SK-N-SH (cell line): Measurements from ENCODE around the gene ESRRG. TPM values are rescaled to one million over a fixed set of nuclear protein-coding genes. Genes with fewer than 3 reads are reported as not detected.
A peak's percentile ranks its signal among the peaks of the same experiment; 100 is the strongest.

Source experiments
- CTCF ChIA-PET: fragments of 300-600, 350-600 bp; formaldehyde crosslinking; extraction: SDS; loops from one replicate; lab custom pipeline; 2021; lab: Yijun Ruan, JAX
- POLR2A ChIA-PET: fragments of 350-600 bp; sonication (Branson Sonifier 250); formaldehyde crosslinking; extraction: SDS; loops from one replicate; lab custom pipeline; 2020; ENCODE audit warnings: antibody characterized with exemption, inconsistent platforms; lab: Yijun Ruan, JAX
- DNase-seq: peaks from one replicate; pipeline ENCODE4 v3.0.0; 2012
- H2AFZ ChIP-seq: fragments of 200-600 bp; sonication (generic); 2 replicates; pipeline ENCODE4 v1.8.1; 2016; ENCODE audit warnings: antibody characterized with exemption, mild to moderate bottlenecking, low read depth
- H3F3A ChIP-seq: fragments of 200-600 bp; sonication (generic); replicated peaks from 2 replicates; pipeline ENCODE3; 2016; ENCODE audit warnings: antibody characterized with exemption, mild to moderate bottlenecking; ENCODE audit not compliant: insufficient read depth
- H3K27ac ChIP-seq, 2 experiments: fragments of 200-500 bp in 1 of 2; fragments of 200-600 bp in 1 of 2; sonication (Bioruptor generic) in 1 of 2; sonication (generic), shearing (Covaris generic) in 1 of 2; 2 replicates each; pipeline versions ENCODE4 v1.5.1 to v1.6.1; 2014 to 2016; ENCODE audit warnings: low read depth in 2 of 2, inconsistent platforms in 1 of 2, low read length in 1 of 2, mild to moderate bottlenecking in 1 of 2, mixed read lengths in 1 of 2
- H3K27me3 ChIP-seq: fragments of 200-600 bp; sonication (generic), shearing (Covaris generic); 2 replicates; pipeline ENCODE4 v1.6.1; 2016; ENCODE audit warnings: mixed run types; ENCODE audit not compliant: insufficient read depth
- H3K36me3 ChIP-seq, 2 experiments: fragments of 200-500 bp in 1 of 2; fragments of 200-600 bp in 1 of 2; sonication (Bioruptor generic) in 1 of 2; sonication (generic) in 1 of 2; replicated peaks in 1 of 2; 2 replicates each; pipeline versions ENCODE3 to v1.5.1; 2014 to 2016; ENCODE audit warnings: low read length in 1 of 2, mild to moderate bottlenecking in 1 of 2; ENCODE audit not compliant: insufficient read depth in 2 of 2, control insufficient read depth in 1 of 2
- H3K4me1 ChIP-seq, 2 experiments: fragments of 200-500 bp in 1 of 2; fragments of 200-600 bp in 1 of 2; sonication (Bioruptor generic) in 1 of 2; sonication (generic), shearing (Covaris generic) in 1 of 2; 2 replicates each; pipeline versions ENCODE4 v1.5.1 to v1.6.1; 2014 to 2016; ENCODE audit warnings: low read depth in 1 of 2, low read length in 1 of 2, mixed run types in 1 of 2; ENCODE audit not compliant: insufficient read depth in 2 of 2, control insufficient read depth in 1 of 2
- H3K4me2 ChIP-seq: fragments of 200-600 bp; sonication (generic), shearing (Covaris generic); 2 replicates; pipeline ENCODE4 v1.6.1; 2017; ENCODE audit warnings: mixed run types
- H3K4me3 ChIP-seq, 2 experiments: fragments of 200-500 bp in 1 of 2; fragments of 200-600 bp in 1 of 2; sonication (Bioruptor generic) in 1 of 2; sonication (generic), shearing (Covaris generic) in 1 of 2; 2 replicates each; pipeline versions ENCODE4 v1.5.1 to v1.8.1; 2014 to 2016; ENCODE audit warnings: low read depth in 2 of 2, inconsistent platforms in 1 of 2, low read length in 1 of 2, mild to moderate bottlenecking in 1 of 2, mixed read lengths in 1 of 2, moderate library complexity in 1 of 2
- H3K79me2 ChIP-seq: fragments of 200-600 bp; sonication (generic); 2 replicates; pipeline ENCODE4 v1.8.1; 2017; ENCODE audit warnings: mild to moderate bottlenecking; ENCODE audit not compliant: insufficient read depth
- H3K9ac ChIP-seq: fragments of 200-600 bp; sonication (generic); 2 replicates; pipeline ENCODE4 v1.6.1; 2017; ENCODE audit warnings: mixed run types
- H3K9me2 ChIP-seq: fragments of 200-600 bp; sonication (generic); 2 replicates; pipeline ENCODE4 v1.6.1; 2017; ENCODE audit warnings: mixed run types
- H3K9me3 ChIP-seq: fragments of 200-600 bp; sonication (generic); 2 replicates; pipeline ENCODE4 v1.6.1; 2017; ENCODE audit warnings: mixed run types, mild to moderate bottlenecking, moderate library complexity
- H4K20me1 ChIP-seq: fragments of 200-600 bp; sonication (generic); 2 replicates; pipeline ENCODE4 v1.6.1; 2017; ENCODE audit warnings: mild to moderate bottlenecking, mixed run types; ENCODE audit not compliant: insufficient read depth
- CHD2 ChIP-seq: fragments of 150-350 bp; IDR thresholded peaks from 2 replicates; pipeline ENCODE4 v1.6.1; 2018; ENCODE audit warnings: low read length; ENCODE audit not compliant: partially characterized antibody
- EP300 ChIP-seq, 2 experiments: IDR thresholded peaks; 2 replicates each; pipeline versions ENCODE4 v1.4.0 to v1.6.1; 2012; ENCODE audit warnings: borderline replicate concordance in 1 of 2, low read depth in 1 of 2, low read length in 1 of 2
- EZH2phosphoT487 ChIP-seq: fragments of 200-600 bp; sonication (generic); IDR thresholded peaks from 2 replicates; pipeline ENCODE4 v1.6.1; 2017; ENCODE audit warnings: low read depth, mixed run types, mild to moderate bottlenecking, antibody characterized with exemption, moderate library complexity, borderline replicate concordance
- FOSL2 ChIP-seq: IDR thresholded peaks from 2 replicates; pipeline ENCODE4 v1.4.0; 2012; ENCODE audit warnings: low read depth, mild to moderate bottlenecking, moderate library complexity, borderline replicate concordance
- FOXJ3 ChIP-seq: sonication (generic); formaldehyde crosslinking; IDR thresholded peaks from 2 replicates; pipeline ENCODE4 v1.5.1; 2020; ENCODE audit warnings: mild to moderate bottlenecking, missing genetic modification reagents
- FOXM1 ChIP-seq: IDR thresholded peaks from 2 replicates; pipeline ENCODE4 v1.4.0; 2012; ENCODE audit warnings: low read depth, mild to moderate bottlenecking
- GABPA ChIP-seq: IDR thresholded peaks from 2 replicates; pipeline ENCODE4 v1.4.0; 2012; ENCODE audit warnings: low read depth, mild to moderate bottlenecking
- GATA2 ChIP-seq: sonication (generic); formaldehyde crosslinking; IDR thresholded peaks from 2 replicates; pipeline ENCODE4 v1.5.0; 2020; ENCODE audit warnings: mild to moderate bottlenecking, missing genetic modification reagents
- JUND ChIP-seq: IDR thresholded peaks from 2 replicates; pipeline ENCODE4 v1.4.0; 2012
- MEF2A ChIP-seq: IDR thresholded peaks from 2 replicates; pipeline ENCODE4 v1.4.0; 2012; ENCODE audit warnings: low read depth, borderline replicate concordance
- MXI1 ChIP-seq: IDR thresholded peaks from 2 replicates; pipeline ENCODE4 v1.6.1; 2012; ENCODE audit warnings: mild to moderate bottlenecking, low read depth, low read length, improper control_type of control experiment
- NFIC ChIP-seq: IDR thresholded peaks from 2 replicates; pipeline ENCODE4 v1.4.0; 2012; ENCODE audit warnings: borderline replicate concordance
- RAD21 ChIP-seq: IDR thresholded peaks from 2 replicates; pipeline ENCODE4 v1.6.1; 2012; ENCODE audit warnings: mild to moderate bottlenecking, low read length
- RXRA ChIP-seq: IDR thresholded peaks from 2 replicates; pipeline ENCODE4 v1.4.0; 2012; ENCODE audit warnings: low read depth, mild to moderate bottlenecking, borderline replicate concordance
- SIN3A ChIP-seq: IDR thresholded peaks from 2 replicates; pipeline ENCODE4 v1.6.1; 2012; ENCODE audit warnings: low read depth, mild to moderate bottlenecking, low read length, moderate library complexity, borderline replicate concordance
- SMC3 ChIP-seq: IDR thresholded peaks from 2 replicates; pipeline ENCODE4 v1.6.1; 2012; ENCODE audit warnings: low read depth, low read length, improper control_type of control experiment
- TAF1 ChIP-seq: IDR thresholded peaks from 2 replicates; pipeline ENCODE4 v1.6.1; 2012; ENCODE audit warnings: low read depth, mild to moderate bottlenecking, low read length, moderate library complexity, borderline replicate concordance
- TCF12 ChIP-seq: IDR thresholded peaks from 2 replicates; pipeline ENCODE4 v1.4.0; 2012
- TEAD4 ChIP-seq: IDR thresholded peaks from 2 replicates; pipeline ENCODE4 v1.4.0; 2012; ENCODE audit warnings: mild to moderate bottlenecking, borderline replicate concordance; ENCODE audit not compliant: insufficient read depth
- YY1 ChIP-seq: IDR thresholded peaks from 2 replicates; pipeline ENCODE4 v1.4.0; 2012; ENCODE audit warnings: low read depth, mild to moderate bottlenecking
- WGBS: methylation state at CpG from one replicate; pipeline ENCODE4 v1.1.6; 2017; ENCODE audit warnings: low lambda C conversion rate; 5-methylcytosine and 5-hydroxymethylcytosine counted together
- polyA plus RNA-seq, 3 experiments: library from polyadenylated mRNA; depleted of rRNA; stranded (reverse); fragments of >200 nt; gene quantifications; 2 replicates each; pipeline ENCODE4 v1.2.3, GENCODE V29; 2012
- TF ChIP-seq, protein P1 (sequence below): IDR thresholded peaks from 2 replicates; pipeline ENCODE4 v1.6.1; 2012; ENCODE audit warnings: mild to moderate bottlenecking, low read depth, low read length, moderate library complexity
- TF ChIP-seq, protein P2 (sequence below): IDR thresholded peaks from 2 replicates; pipeline ENCODE4; 2012

The ESRRG gene
- polyA plus RNA-seq, 1 of the 3 experiments (the other 2 are of a cell fraction): 0.26 TPM

DNA sequence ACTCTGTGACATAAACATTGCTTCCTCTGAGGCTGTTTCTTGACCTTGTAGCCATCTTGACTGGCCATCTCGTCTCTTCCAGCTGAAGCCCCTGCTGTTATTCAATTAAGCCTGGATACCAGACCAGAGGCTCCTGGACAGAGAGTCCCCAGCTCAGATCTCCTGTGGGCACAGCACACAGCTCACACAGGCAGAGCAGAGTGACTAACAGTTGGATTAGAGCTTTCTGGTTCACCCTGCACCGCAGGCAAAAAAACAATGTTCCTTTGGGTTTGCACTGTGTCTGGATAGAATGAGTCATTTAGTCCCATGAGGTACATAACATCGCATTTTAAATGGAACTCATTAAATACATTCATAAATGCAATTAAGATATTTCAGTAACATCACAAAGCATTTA, 266.5 kb downstream of the ESRRG start:
- 1% methylated on average over 3 of the region's 3 CpGs for WGBS
- Histone ChIP-seq H2AFZ (peak overlapping the region; percentile 76), H3K9me3 (no peaks in the 10 kb centered on the region), H3F3A (peaks cover 19% of the 10 kb centered on the region), H3K27me3 (no peaks in the 10 kb centered on the region), H3K4me3 (no peak overlapping the region), H3K9me2 (no peaks in the 10 kb centered on the region), H4K20me1 (no peaks in the 10 kb centered on the region), H3K36me3 (no peaks in the 10 kb centered on the region), H3K9ac (no peak overlapping the region), H3K4me1 (peaks cover 10 to 18% of the 10 kb centered on the region in 2 experiments; a peak in 3 of 4 replicates), H3K79me2 (no peaks in the 10 kb centered on the region), H3K27ac (peak overlapping the region; percentile 52 to 93), H3K4me2 (peak overlapping the region; percentile 57)
- CTCF ChIA-PET: interaction anchor here (0.9 to 1.7 kb wide), 5 partner anchors 66 to 254 kb away, joined by 3 read pairs; no protein-coding TSS in a partner anchor
- peak; percentile 78 for DNase-seq
- TF ChIP-seq TCF12 (peak; percentile 67), NFIC (peak; percentile 44; the same call in 1 of the 2 replicates), GABPA (no peak), TAF1 (no peak), CHD2 (no peak), JUND (peak; percentile 67), EZH2phosphoT487 (no peak), FOXJ3 (CRISPR knock-in tag) (peak; percentile 72; the same call in 1 of the 2 replicates), TEAD4 (0 out of 2 replicates have a peak, but pooled peaks have one; percentile 43), FOSL2 (peak; percentile 69; the same call in 1 of the 2 replicates), MXI1 (no peak), MEF2A (no peak), GATA2 (no peak; the same call in 1 of the 2 replicates), RXRA (no peak), SMC3 (no peak), EP300 (IDR thresholded peaks at IDR 0.05; ENCODE audit: borderline replicate concordance in 1 of 2, low read depth in 1 of 2, low read length in 1 of 2) (peak in 1 of 2 experiments; percentile 85; a peak in 3 of 4 replicates), RAD21 (peak; percentile 23; the same call in 1 of the 2 replicates), YY1 (no peak), FOXM1 (0 out of 2 replicates have a peak, but pooled peaks have one; percentile 30), SIN3A (no peak)
- TF ChIP-seq, protein P1, sequence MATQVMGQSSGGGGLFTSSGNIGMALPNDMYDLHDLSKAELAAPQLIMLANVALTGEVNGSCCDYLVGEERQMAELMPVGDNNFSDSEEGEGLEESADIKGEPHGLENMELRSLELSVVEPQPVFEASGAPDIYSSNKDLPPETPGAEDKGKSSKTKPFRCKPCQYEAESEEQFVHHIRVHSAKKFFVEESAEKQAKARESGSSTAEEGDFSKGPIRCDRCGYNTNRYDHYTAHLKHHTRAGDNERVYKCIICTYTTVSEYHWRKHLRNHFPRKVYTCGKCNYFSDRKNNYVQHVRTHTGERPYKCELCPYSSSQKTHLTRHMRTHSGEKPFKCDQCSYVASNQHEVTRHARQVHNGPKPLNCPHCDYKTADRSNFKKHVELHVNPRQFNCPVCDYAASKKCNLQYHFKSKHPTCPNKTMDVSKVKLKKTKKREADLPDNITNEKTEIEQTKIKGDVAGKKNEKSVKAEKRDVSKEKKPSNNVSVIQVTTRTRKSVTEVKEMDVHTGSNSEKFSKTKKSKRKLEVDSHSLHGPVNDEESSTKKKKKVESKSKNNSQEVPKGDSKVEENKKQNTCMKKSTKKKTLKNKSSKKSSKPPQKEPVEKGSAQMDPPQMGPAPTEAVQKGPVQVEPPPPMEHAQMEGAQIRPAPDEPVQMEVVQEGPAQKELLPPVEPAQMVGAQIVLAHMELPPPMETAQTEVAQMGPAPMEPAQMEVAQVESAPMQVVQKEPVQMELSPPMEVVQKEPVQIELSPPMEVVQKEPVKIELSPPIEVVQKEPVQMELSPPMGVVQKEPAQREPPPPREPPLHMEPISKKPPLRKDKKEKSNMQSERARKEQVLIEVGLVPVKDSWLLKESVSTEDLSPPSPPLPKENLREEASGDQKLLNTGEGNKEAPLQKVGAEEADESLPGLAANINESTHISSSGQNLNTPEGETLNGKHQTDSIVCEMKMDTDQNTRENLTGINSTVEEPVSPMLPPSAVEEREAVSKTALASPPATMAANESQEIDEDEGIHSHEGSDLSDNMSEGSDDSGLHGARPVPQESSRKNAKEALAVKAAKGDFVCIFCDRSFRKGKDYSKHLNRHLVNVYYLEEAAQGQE: no peak
- TF ChIP-seq, protein P2, sequence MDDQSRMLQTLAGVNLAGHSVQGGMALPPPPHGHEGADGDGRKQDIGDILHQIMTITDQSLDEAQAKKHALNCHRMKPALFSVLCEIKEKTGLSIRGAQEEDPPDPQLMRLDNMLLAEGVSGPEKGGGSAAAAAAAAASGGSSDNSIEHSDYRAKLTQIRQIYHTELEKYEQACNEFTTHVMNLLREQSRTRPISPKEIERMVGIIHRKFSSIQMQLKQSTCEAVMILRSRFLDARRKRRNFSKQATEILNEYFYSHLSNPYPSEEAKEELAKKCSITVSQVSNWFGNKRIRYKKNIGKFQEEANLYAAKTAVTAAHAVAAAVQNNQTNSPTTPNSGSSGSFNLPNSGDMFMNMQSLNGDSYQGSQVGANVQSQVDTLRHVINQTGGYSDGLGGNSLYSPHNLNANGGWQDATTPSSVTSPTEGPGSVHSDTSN: no peak; the same call in 1 of the 2 replicates
- POLR2A ChIA-PET: no interaction called here
